Measurements from ENCODE around the gene MYH11.

- TF ChIP-seq TAF1 (IDR thresholded peaks at IDR 0.05; ENCODE audit: borderline replicate concordance, insufficient read depth, low read length): no peak
- TF ChIP-seq SIN3A (IDR thresholded peaks at IDR 0.05; ENCODE audit: borderline replicate concordance, insufficient read depth, low read length): no peak
- TF ChIP-seq REST (IDR thresholded peaks at IDR 0.05; ENCODE audit: insufficient read depth in 1 of 2, low read depth in 2 of 2, low read length in 2 of 2): no peak
These were observed 91.7 kb downstream of the MYH11 start for GRCh38 chr16:15765116-15765515.

Measured in PFSK-1 (cell line).